ENCODE results near the gene TCF7. TPM values are rescaled to one million over a fixed set of nuclear protein-coding genes. Genes with fewer than 3 reads are reported as not detected.

The TCF7 gene
- total RNA-seq = 1.2 and 2.8 TPM in 2 replicates

GRCh38 chr5:134113902-134114875 is at the start of gene TCF7:
Gene TCF7, plus strand, starts transcription at chr5:134114681. Its CDS starts 226 bp downstream, at chr5:134114907.

DNA sequence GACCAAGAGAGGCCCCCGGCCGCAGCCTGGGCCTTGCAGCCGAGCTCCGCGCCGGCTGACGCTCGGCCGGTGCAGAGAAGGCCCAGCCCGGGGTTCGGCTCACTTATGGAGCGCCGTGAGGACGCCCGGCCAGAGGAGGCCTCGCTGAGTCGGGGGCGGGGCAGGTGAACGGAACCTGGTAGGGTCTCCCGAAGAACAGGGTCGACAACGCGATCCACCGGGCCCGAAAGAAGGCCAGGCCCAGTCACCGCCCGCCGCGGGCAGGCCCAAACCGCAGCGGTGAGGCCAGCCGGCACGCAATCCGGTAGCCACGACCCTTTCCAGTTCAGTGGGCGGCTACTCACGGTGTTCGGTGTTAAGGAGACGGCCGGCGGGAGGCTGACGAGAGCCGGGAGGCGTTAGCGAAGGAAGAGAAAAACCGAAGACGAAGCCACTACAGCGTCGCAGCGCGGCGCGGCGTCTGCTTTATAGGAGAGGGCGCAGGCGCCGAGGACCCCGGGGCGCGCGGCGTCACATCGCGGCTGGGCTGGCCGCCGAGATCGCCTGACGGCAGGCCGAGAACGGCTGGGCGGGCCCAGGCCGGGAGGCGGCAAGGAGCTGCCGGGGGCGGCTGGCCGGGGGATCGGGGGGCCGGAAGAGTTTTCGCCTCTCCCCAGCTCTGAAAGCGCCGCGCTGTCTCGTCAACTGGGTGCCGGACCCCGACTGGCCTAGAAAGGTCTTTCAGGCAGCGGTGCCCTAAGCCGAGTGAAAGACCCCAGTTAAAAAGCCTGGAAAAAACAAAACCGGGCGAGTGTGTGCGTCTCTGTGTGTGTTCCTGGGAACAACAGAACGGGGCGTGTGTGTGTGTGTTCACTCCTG is 62.3 kb downstream of the TCF7 start, which contains the start of gene SKP1:
Gene SKP1 (minus strand): TSS at position 440 of the 858 bp plus-strand sequence. CDS start 2,928 bp downstream, outside the sequence.

Other genes with a start within 250 kb of the TCF7 start
- gene C5orf15, start 146.1 kb upstream of the TCF7 start, total RNA-seq = 49.3 and 72.9 TPM in 2 replicates
- 270 and 293 TPM in 2 replicates for gene VDAC1, start 109.7 kb upstream of the TCF7 start, total RNA-seq
- 350 and 479 TPM in 2 replicates for gene SKP1, start 62.3 kb downstream of the TCF7 start, total RNA-seq
- 53.2 and 57.2 TPM in 2 replicates for gene PPP2CA, start 111.4 kb downstream of the TCF7 start, total RNA-seq

All from aortic smooth muscle cell (primary cell).